Muscle of arm (tissue), 12 donors: Measurements from ENCODE around the gene SLC20A1. TPM values are rescaled to one million over a fixed set of nuclear protein-coding genes. Genes with fewer than 3 reads are reported as not detected.

Experiments
- DNase-seq: peaks from one replicate; pipeline ENCODE4 v3.0.0-alpha.2; 2013
- polyA plus RNA-seq, 12 donors: library from polyadenylated mRNA; unstranded; fragments of 120-200 nt; gene quantifications; one replicate each; pipeline ENCODE4 v1.2.1, GENCODE V29; 2013; ENCODE audit not compliant: insufficient read length in 12 of 12

The SLC20A1 gene
- polyA plus RNA-seq, 12 donors, result 17.4 to 31.1 (median 24.8) TPM; not detected in 1

GRCh38 chr2:112623913-112624777, 21.6 kb upstream of the SLC20A1 start:
- DNase-seq, result no peak

GRCh38 chr2:112625474-112626114, 20.1 kb upstream of the SLC20A1 start:
- no peak for DNase-seq

- no peak for DNase-seq
Measured at GRCh38 chr2:112626604-112627059, 19.1 kb upstream of the SLC20A1 start.

DNA sequence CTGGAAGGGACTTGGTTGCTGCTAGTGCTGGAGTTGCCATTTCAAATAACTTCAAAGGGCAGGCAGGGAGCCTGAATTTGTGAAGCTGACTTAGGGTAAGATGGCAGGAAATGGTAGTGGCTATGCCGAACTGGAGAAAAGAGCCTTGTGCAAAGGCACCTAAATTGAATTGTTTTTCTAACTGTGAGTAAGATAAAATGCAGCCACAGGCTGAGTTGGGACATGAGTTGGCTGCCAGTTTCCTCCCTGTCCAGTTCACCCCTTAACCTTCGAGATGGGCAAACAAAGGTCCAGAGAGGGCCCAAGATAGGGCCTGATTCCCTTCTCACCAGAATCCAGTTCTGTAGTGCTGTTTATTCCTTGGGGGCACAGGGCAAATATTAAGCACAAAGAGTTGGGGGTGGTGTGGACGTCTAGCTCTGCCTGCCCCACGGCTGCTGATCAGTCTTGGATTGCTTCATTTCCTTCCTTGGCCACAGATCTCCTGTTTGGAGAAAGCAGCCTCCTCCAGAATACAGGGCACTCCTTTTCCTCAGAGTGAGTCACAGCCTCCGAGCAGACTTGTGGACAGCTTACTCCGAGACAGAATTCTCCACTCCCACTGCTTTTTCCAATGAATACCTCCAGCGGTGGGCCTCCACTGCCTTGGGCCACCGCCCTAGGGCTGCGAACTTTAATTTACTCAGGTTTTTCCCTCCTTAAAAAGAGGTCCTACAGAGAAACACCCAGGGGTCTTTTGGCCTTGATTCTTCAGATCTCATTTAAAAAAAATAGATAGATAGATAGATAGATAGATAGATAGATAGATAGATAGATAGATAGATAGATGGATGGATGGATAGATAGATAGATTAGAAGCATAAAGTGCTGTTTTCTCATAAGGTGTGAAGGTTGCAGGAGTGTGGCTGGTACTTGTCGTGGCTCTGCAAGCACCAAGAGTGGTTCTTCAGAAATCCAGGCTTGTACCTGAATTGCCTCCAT, 18.4 kb upstream of the SLC20A1 start:
- DNase-seq, result peak; percentile 43

DNA sequence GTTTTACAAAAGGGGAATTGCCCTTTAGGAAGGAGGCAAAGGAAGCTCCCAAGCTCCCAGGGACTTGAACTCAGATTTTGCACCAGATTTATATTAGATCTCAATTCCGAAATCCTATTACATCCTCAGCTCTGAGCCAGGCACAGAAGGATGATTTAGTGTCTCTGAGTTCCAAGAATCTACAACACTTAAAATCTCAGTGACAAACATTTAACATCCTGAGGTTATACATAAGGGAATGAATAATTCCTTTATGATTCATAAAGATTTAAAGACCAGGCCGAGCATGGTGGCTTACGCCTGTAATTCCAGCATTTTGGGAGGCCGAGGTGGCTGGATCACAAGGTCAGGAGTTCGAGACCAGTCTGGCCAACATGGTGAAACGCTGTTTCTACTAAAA, 16.5 kb upstream of the SLC20A1 start:
- no peak for DNase-seq

DNA sequence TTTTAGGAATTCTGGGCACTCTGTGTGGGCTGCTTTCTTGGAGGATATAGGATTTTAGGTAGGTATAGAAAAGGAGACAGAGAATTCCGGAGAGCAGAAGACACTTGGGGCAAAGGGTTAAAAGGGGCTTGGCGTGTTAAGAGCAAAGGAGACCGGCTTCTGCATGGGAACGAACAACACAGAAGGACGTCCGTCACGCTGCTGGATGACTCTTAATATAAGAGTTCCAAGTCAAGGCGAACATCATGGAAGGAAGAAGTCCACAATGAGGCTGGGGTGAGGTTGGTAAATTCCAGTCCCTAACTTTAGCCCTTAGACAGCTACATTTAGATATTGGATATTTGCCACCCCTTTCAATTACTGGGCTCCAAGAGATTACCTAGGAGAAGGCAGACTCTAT, 15.9 kb upstream of the SLC20A1 start:
- no peak for DNase-seq

DNA sequence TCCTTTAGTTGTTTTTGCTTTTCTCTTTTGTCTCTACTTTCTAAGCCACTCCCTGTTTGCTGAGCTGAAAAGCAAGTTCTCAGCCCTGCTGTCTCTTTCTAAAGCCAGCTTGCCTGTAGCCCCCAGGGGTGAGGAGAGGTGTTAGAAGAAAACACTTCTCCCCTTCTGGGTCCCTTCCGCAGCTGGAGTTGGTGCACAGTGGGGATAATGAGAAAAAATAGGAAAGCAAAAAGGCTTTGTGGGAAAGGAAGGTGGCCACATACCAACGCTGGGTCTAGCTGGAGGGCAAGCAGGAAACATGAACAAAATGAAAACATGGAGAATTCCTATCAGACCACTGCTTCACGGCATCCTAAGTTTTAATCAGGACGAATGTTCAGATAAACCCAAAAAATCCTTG, 15.5 kb upstream of the SLC20A1 start:
- DNase-seq, result no peak

DNA sequence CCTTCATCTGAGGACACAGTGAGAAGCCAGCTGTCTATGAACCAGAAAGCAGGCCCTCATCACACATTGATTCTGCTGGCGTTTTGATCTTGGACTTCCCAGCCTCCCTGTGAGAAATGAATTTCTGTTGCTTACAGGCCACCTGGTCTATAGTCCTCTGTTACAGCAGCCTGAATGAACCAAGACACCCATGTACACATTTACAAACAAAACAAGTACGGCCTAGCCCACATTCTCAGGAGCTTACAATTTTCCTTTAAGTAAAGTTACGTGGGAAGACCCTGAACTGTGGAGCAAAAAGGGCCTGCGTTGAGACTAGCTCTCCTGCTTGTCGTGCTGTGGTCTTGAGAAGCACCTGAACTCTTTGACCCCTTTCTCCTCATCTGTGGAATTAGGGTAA, 12.0 kb upstream of the SLC20A1 start:
- no peak for DNase-seq

DNA sequence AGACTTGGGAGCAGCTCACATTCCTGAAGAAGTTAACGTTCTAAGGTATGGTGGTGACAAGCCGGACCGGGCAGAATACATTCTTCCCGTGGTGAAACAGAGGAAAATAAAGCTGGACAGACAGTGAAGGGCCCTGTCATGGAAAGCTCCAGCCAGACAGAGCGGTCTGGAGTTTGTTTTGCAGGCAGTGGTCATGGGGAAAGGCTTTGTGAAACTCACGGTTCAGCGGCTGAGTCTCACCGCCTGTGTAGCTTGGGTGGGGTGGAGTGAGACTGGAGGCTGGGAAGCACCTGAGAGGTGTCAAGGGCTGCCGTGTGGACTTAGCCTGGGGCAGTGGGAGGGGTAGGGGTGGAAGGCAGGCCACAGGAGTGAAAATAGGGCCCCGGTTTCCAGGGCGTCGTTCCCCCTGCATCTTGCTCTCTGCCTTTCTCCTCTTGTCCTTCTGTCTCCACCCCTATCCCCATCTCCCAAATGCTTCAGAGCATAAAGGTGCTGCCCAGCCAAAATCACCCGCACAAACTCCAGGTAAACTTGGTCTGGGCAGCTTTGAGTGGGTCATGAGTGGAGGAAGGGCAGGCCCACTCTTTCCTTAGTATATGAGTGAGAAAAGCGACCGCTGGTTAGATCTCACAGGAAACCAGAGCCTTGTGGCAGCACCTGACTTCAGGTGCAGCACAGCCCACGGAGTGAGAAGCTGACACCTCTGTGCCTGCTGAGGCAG, 11.4 kb upstream of the SLC20A1 start:
- DNase-seq, result no peak

DNA sequence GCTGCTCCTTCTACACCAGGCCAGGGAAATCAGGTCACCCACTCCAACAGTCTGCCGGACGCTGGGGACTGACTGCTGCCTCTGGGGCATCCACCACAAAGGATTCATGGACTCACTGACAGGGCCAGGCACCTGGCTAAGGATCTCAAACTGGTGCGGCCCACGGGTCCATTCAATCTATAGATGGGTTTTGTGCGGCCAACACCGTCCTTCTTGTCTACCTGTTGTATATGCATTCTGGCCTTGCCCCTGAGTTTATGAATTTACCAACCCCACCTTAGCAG, 10.9 kb upstream of the SLC20A1 start:
- no peak for DNase-seq

GRCh38 chr2:112636605-112637288, 9.0 kb upstream of the SLC20A1 start:
- no peak for DNase-seq

DNA sequence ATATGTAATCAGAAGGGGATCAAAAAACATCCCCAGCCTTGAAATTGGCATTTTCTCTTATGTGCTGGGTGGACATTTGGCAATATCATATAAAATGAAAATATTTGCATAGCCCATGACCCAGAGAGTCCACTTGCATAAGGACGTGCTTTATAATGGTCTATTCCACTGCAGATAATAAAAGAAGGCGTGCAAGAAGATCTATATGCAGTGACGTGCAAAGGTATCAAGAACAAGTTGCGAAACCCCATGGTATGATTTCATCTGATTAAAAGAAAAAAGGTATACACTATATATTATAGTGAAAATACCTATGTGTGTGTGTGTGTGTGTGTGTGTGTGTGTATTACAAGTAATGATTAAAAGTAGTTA, 8.5 kb upstream of the SLC20A1 start:
- DNase-seq, result no peak

DNA sequence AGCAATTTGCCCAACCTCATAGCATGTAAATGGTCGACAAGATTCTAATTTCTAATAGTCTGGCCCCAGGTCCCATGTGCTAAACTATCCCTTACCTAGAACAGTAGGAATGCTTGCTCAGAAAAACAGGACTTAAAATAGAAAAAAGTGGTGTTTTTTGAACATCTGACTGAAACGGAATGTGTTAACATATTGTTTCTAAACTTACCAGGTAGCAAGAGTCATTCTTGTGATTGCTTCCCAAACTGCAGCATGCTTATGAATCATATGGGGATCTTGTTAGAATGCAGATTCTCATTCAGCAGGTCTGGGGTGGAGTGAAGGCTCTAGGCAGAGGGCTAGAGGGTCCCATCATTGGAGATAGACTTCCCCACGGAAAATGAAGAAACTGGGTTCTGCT, 5.8 kb upstream of the SLC20A1 start:
- DNase-seq, result no peak

DNA sequence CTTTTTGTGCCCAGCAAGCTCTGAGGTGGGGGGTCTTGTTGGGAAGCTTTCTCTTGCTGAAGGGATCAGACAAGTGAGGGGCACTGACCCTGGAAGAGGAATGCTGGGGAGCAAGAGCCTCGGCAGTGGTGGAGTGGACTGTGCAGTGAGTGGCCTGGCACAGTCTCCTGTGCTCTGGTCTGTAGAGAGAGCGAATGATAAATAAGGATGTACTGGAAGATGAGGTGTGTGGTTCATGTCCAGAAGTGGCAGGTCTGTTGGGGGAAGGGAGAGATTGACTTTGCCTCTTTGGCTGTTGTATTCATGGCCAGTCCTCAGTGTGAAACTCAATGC, 5.3 kb upstream of the SLC20A1 start:
- no peak for DNase-seq

GRCh38 chr2:112640800-112641675, 4.7 kb upstream of the SLC20A1 start:
- DNase-seq, result no peak

- no peak for DNase-seq
Measured at GRCh38 chr2:112641701-112642100, 4.0 kb upstream of the SLC20A1 start.

- no peak for DNase-seq
Measured at GRCh38 chr2:112642561-112642960, 3.2 kb upstream of the SLC20A1 start.

- no peak for DNase-seq
Measured at GRCh38 chr2:112642966-112643365, 2.8 kb upstream of the SLC20A1 start.

DNA sequence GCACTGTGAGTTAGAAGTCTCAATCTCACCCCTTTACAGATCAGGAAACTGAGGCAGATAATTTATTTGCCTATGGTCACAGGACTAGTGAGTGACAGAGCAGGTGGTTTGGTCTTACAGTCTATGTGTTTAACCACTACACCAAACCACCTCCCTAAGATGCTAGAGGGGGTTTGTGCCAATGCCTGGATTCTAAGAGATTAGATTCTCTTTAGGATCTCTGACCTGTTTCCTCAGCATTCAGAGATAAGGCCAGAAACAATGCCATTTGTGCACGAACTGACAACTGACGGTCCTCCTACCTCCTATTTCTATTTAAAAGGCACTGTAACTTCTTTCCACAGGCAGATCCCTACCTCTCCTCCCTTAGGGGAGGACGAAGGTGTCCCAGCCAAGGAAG, 2.3 kb upstream of the SLC20A1 start:
- DNase-seq, result no peak
